ENCODE data around the gene AZIN2.
"Not testable (repeated sequence)": the region's sequence is repeated elsewhere in the genome, so short reads cannot be mapped to it uniquely, and the experiment has no call there.

Gene AZIN2

GRCh38 chr1:33130297-33130696 is 49.3 kb downstream of the AZIN2 start:
- no peak for DNase-seq

GRCh38 chr1:33131191-33131590 is 50.2 kb downstream of the AZIN2 start:
- DNase-seq: no peak

GRCh38 chr1:33132549-33132948 is 51.6 kb downstream of the AZIN2 start:
- DNase-seq: no peak

GRCh38 chr1:33133478-33134105 is 52.6 kb downstream of the AZIN2 start:
- no peak for DNase-seq

- not testable (repeated sequence) for DNase-seq
Measured at GRCh38 chr1:33136041-33136440, 55.1 kb downstream of the AZIN2 start.

GRCh38 chr1:33137800-33138199 is 56.8 kb downstream of the AZIN2 start:
- no peak for DNase-seq

- no peak for DNase-seq
Measured at GRCh38 chr1:33140153-33141149, 59.5 kb downstream of the AZIN2 start.

GRCh38 chr1:33141216-33141615 is 60.3 kb downstream of the AZIN2 start:
- DNase-seq: no peak

GRCh38 chr1:33141781-33142180 is 60.8 kb downstream of the AZIN2 start:
- no peak for DNase-seq

GRCh38 chr1:33142483-33143064 is 61.6 kb downstream of the AZIN2 start:
- no peak for DNase-seq

GRCh38 chr1:33143176-33143575 is 62.2 kb downstream of the AZIN2 start:
- DNase-seq: no peak

- DNase-seq: peak; percentile 21 to 32
Measured at GRCh38 chr1:33143698-33144097, 62.7 kb downstream of the AZIN2 start.

GRCh38 chr1:33146003-33146402 is 65.0 kb downstream of the AZIN2 start:
- no peak for DNase-seq

- no peak for DNase-seq
Measured at GRCh38 chr1:33147275-33147996, 66.5 kb downstream of the AZIN2 start.

GRCh38 chr1:33147997-33148314 is 67.0 kb downstream of the AZIN2 start:
- DNase-seq: no peak

GRCh38 chr1:33148615-33149014 is 67.7 kb downstream of the AZIN2 start:
- DNase-seq: no peak

- DNase-seq: no peak
Measured at GRCh38 chr1:33149453-33150190, 68.7 kb downstream of the AZIN2 start.

GRCh38 chr1:33150522-33150921 is 69.6 kb downstream of the AZIN2 start:
- DNase-seq: no peak

GRCh38 chr1:33151116-33151515 is 70.2 kb downstream of the AZIN2 start:
- no peak for DNase-seq

- DNase-seq: no peak
Measured at GRCh38 chr1:33152685-33153432, 71.9 kb downstream of the AZIN2 start.

- DNase-seq: no peak
Measured at GRCh38 chr1:33153650-33154049, 72.7 kb downstream of the AZIN2 start.
